Vein endothelial cell (primary cell): ENCODE results near the gene RFT1. TPM values are rescaled to one million over a fixed set of nuclear protein-coding genes. Genes with fewer than 3 reads are reported as not detected.

Experiments
- total RNA-seq: library from RNA; depleted of rRNA; stranded (reverse); fragments of >200 nt; gene quantifications from 2 replicates; pipeline ENCODE4 v1.2.3, GENCODE V29; 2012

The RFT1 gene, protein sequence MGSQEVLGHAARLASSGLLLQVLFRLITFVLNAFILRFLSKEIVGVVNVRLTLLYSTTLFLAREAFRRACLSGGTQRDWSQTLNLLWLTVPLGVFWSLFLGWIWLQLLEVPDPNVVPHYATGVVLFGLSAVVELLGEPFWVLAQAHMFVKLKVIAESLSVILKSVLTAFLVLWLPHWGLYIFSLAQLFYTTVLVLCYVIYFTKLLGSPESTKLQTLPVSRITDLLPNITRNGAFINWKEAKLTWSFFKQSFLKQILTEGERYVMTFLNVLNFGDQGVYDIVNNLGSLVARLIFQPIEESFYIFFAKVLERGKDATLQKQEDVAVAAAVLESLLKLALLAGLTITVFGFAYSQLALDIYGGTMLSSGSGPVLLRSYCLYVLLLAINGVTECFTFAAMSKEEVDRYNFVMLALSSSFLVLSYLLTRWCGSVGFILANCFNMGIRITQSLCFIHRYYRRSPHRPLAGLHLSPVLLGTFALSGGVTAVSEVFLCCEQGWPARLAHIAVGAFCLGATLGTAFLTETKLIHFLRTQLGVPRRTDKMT
- total RNA-seq: 14.4 and 20.4 TPM in 2 replicates

DNA sequence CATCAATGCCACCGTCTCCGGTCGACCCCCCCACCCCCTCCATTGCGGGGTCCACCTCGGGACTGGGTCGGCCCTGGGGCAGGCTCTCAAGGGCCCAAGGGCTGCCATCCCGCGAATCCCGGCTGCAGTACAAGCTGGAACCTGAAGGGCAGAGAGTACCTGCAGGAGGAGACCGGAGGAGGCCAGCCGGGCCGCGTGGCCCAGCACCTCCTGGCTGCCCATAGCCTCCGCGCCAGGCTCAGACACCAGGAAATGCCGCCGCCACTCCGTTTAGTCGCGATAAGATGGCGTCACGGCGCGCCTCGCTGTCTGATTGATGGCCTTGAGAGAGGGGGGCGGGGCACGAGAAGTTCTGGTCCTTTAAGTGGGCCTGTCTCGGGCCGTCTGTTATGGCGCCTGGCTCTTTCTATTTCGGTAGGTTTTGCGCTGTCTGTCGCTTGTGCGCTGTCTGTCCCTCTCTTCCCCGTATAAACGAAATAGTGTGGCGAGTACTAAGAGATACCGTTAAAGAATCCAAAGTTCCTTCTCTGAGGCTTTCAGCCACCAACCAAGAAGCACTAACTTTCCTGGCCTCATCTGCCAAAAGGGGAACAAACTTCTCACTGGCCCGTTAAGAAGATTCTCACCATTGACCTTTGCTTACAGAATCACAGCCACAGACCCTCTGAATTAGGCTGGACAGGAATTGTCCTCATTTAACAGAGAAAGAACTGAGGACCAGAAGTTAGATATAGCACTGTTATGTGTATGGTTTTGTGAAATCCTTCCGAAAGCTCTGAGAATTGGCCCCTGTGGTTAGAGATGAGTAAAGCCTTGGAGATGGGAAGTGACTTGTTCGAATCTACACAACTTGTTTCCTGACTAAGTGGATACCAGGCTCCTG is at the start of gene RFT1:
TSS of gene RFT1 (minus strand) at position 257 of the 883 bp plus-strand sequence. CDS start at position 222, 35 bp downstream.

DNA sequence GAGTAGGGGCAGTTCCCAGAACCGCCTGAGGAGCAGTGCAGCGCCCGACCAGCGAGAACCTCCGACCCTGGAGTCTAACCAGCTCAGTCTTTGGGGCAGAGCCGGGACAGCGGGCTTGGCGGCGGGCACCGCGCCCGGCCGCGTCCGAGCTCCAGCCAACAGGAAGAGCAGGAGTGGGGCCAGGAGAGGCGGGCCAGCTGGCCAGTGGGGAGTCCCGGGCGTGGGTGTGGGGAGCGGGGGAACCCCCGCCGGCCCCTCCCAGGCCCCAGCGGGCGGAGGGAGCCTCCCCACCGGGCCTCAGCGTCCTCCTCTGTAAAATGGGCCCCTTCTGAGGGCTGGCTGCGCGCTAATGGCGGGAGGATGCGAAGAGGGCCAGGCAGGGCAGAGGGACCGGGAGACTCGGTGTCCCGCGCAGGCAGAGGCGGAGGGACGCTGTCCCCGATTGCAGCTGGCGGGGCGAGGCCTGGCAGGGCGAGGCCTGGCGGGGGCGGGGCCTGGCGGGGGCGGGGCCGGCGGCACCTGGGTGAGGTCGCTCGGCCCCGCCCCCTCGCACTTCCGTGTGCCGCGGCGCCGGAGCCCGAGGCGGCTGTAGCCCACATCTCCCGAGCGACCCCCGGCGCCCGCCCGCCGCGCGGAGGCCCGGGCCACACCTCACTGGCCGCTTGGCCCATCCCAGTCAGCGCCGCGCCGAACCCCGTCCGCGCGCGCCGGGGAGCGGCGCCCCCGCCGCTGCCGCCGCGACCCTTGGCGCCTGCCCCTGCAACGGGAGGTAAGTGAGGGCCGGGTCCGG is 30.6 kb upstream of the RFT1 start, which contains the start of gene PRKCD:
TSS of gene PRKCD (plus strand) at position 550 of the 790 bp plus-strand sequence. CDS start 17,214 bp downstream, outside the sequence.

DNA sequence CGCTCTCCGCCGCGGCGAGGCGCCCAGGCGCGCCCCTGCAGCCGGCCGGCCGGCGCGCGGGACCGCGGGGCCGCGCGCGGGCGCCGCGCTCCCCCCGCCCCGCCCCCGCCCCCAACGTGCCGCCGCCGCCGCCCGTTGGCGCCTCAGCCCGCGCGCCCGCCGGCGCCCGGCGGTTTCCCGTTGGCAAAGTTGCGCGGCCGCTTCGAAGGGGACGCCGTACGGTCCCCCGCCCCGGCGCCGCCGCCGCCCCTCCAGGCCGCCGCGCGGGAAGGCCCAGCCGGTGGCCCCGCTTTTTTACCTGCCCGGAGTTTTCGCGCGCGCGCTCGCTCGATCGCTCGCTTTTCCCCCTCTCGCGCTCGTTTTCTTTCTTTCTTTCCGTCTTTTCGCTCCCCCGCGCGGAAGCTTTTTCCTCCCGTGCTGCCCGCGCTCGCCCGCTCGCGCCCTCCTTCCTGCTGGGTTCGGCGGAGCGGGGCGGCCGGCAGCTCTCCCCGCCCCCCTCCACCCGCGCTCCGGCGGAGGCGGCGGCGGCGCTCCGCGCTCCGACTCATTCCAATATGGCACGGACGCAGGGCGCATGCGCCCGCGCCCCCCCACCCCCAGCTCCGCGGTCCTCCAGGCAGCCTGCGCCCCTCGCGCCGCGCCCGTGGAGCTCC is 84.6 kb downstream of the RFT1 start, which contains the start of gene SFMBT1:
TSS of gene SFMBT1 (minus strand) at position 556 of the 653 bp plus-strand sequence. CDS start 76,945 bp downstream, outside the sequence.

Other genes starting within 250 kb of the RFT1 start
- gene STIMATE, start 232.9 kb downstream of the RFT1 start, total RNA-seq: 15.6 and 22.2 TPM in 2 replicates
- 3.2 and 5.6 TPM in 2 replicates for gene SFMBT1, start 84.4 kb downstream of the RFT1 start, total RNA-seq
- 2.8 and 2.9 TPM in 2 replicates for gene PRKCD, start 30.8 kb upstream of the RFT1 start, total RNA-seq
- 413 and 477 TPM in 2 replicates for gene TKT, start 125.6 kb upstream of the RFT1 start, total RNA-seq
- 26.0 and 31.0 TPM in 2 replicates for gene DCP1A, start 217.1 kb upstream of the RFT1 start, total RNA-seq